Memory B cell (primary cell): Measurements from ENCODE around the gene ANKRD65.
"Not testable (repeated sequence)": the region's sequence is repeated elsewhere in the genome, so short reads cannot be mapped to it uniquely, and the experiment has no call there.

Source experiments
- ATAC-seq: fragments of 150-1000 bp; cut with Tn5 transposase; 2 replicates; pipeline ENCODE4 v1.10.0; 2021; ENCODE audit warnings: low read depth, mild to moderate bottlenecking, moderate library complexity
- DNase-seq, 2 donors: peaks; one replicate each; pipeline ENCODE4 v3.0.0; 2022; ENCODE audit warnings: low spot score in 2 of 2
- H3K27ac Mint-ChIP-seq: one replicate; pipeline ENCODE4 v1.8.0; 2022; ENCODE audit warnings: mild to moderate bottlenecking, moderate library complexity, mixed read lengths
- H3K27me3 Mint-ChIP-seq: one replicate; pipeline ENCODE4 v1.8.0; 2022; ENCODE audit warnings: mixed read lengths
- H3K36me3 Mint-ChIP-seq: one replicate; pipeline ENCODE4 v1.8.0; 2022; ENCODE audit warnings: mild to moderate bottlenecking, mixed read lengths
- H3K4me1 Mint-ChIP-seq: one replicate; pipeline ENCODE4 v1.8.0; 2022; ENCODE audit warnings: mixed read lengths
- H3K4me3 Mint-ChIP-seq: one replicate; pipeline ENCODE4 v1.8.0; 2022; ENCODE audit warnings: mild to moderate bottlenecking, moderate library complexity, mixed read lengths
- H3K9me3 Mint-ChIP-seq: one replicate; pipeline ENCODE4 v1.8.0; 2022; ENCODE audit warnings: mixed read lengths

ANKRD65 gene

GRCh38 chr1:1452365-1452739 is 31.3 kb upstream of the ANKRD65 start:
- H3K4me1 Mint-ChIP-seq, ATAC-seq, H3K9me3 Mint-ChIP-seq, DNase-seq, H3K27ac Mint-ChIP-seq, H3K36me3 Mint-ChIP-seq, H3K27me3 Mint-ChIP-seq, H3K4me3 Mint-ChIP-seq: not testable (repeated sequence)

DNA sequence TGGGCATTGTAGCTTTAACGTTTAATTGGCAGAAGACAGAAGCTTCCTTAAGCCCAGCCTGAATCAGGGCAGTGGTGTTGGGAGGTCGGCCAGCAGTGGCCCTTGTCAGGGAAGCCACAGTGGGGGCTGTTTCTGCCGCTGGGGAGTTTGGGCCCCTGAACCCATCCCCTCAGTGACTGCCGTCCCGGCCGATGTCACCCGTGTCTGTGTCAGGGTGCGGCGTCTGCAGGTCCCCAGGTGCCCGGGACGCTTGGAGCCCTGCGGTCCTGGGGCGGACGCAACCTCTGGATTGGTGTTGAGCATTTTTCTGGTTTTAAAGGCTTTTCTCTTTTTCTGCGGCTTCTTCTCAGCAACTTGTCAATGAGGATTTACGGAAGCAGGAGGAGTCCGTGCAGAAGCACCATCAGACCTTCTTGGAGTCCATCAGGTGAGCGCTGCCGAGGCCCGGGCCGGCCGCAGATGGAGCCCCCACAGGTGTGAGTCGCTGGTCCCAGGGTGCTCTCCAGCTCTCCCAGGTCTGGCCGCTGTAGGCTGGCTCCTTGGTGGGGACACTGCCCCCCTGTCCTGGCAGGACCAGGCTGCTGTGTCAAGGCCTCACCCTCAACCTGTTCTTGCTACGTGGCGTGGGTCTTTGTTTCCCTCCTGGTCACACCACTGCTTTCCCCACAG is 30.8 kb upstream of the ANKRD65 start:
- H3K4me3 Mint-ChIP-seq: no peak overlapping the region
- H3K4me1 Mint-ChIP-seq: no peaks in the 10 kb centered on the region
- no peak overlapping the region for H3K27ac Mint-ChIP-seq
- no peaks in the 10 kb centered on the region for H3K9me3 Mint-ChIP-seq
- H3K27me3 Mint-ChIP-seq: peaks cover 4% of the 10 kb centered on the region
- DNase-seq (no peak), ATAC-seq (no peak)
- H3K36me3 Mint-ChIP-seq: no peaks in the 10 kb centered on the region

GRCh38 chr1:1450616-1451015 is 29.5 kb upstream of the ANKRD65 start:
- DNase-seq, H3K4me3 Mint-ChIP-seq, H3K36me3 Mint-ChIP-seq, ATAC-seq, H3K4me1 Mint-ChIP-seq, H3K9me3 Mint-ChIP-seq, H3K27ac Mint-ChIP-seq, H3K27me3 Mint-ChIP-seq: not testable (repeated sequence)

- H3K9me3 Mint-ChIP-seq: no peaks in the 10 kb centered on the region
- no peaks in the 10 kb centered on the region for H3K36me3 Mint-ChIP-seq
- ATAC-seq (no peak), DNase-seq (no peak)
- no peak within 1 kb of the TSS for H3K27ac Mint-ChIP-seq
- H3K27me3 Mint-ChIP-seq: peaks cover 4% of the 10 kb centered on the region
- H3K4me3 Mint-ChIP-seq: no peak within 1 kb of the TSS
- H3K4me1 Mint-ChIP-seq: no peaks in the 10 kb centered on the region
Measured at GRCh38 chr1:1449099-1449739, 28.1 kb upstream of the ANKRD65 start, which contains the start of gene ATAD3C. TSS of gene ATAD3C (plus strand) at chr1:1449689. CDS start at chr1:1450684, 995 bp downstream.

DNA sequence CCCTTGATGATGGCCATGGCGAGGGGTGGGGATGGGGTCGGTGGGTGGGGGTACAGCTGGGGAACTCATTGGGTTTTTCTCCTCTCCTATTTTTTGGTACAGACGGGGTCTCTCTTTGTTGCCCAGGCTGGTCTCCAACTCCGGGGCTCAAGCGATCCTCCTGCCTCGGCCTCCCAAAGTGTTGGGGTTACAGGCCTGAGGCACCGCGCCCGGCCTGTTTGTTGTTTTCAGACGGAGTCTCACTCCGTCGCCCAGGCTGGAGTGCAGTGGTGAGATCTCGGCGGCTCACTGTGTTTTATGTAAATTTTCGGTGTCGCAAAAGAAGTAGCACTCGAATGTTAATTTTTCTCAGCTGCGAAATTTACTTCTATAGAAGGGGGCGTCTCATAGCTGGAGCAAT is 25.6 kb upstream of the ANKRD65 start:
- not testable (repeated sequence) for H3K27ac Mint-ChIP-seq, ATAC-seq, H3K27me3 Mint-ChIP-seq, H3K4me1 Mint-ChIP-seq, H3K4me3 Mint-ChIP-seq, H3K36me3 Mint-ChIP-seq, H3K9me3 Mint-ChIP-seq, DNase-seq

- ATAC-seq: no peak
- Mint-ChIP-seq H3K9me3 (no peaks in the 10 kb centered on the region), H3K36me3 (no peaks in the 10 kb centered on the region), H3K4me1 (peaks cover 2% of the 10 kb centered on the region), H3K4me3 (no peak overlapping the region), H3K27ac (no peak overlapping the region), H3K27me3 (peaks cover 5% of the 10 kb centered on the region)
- DNase-seq: no peak
Measured at GRCh38 chr1:1442069-1442770, 21.1 kb upstream of the ANKRD65 start.

DNA sequence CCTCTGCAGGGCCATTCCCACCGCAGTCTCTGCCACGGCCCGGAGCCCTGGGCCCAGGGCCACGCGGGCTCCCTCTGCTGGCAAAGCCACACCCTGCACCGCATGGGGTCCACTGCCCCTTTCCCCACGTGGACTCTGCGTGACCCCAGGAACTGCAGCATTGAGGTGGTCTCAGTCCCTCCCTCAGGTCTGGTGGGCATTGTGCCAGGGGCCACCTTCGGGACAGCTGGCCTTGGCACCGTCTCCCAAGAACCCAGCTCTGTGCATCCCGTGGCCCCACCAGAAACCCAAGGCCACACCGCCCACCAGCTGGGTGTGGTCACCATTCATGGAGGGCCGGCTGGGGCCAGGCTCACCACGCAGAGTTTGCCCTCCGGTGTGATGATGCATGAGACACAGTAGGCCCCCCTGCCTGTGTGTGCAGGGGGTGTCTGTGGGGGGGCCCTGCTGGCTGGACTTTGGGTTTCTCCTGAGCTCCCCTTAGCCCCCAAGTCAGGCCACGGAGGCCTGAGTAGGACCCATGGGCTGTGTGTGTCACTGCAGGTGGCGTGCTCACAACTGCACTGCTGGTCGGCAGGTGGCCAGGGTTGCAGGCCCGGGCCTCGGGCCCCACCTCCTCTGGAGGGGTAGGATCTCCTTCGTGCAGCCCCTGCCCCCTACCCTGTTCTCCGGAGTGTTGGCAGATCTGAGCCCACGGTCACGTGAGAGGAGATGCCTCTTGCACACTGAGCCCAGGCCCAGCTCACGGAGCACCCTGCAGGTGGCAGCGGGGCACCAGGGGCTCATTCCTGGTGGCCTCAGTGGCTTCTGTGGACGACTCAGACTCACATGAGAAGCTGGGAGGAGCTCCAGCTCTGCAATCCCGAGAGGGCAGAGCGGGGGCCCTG is 20.2 kb upstream of the ANKRD65 start:
- H3K36me3 Mint-ChIP-seq: no peaks in the 10 kb centered on the region

DNA sequence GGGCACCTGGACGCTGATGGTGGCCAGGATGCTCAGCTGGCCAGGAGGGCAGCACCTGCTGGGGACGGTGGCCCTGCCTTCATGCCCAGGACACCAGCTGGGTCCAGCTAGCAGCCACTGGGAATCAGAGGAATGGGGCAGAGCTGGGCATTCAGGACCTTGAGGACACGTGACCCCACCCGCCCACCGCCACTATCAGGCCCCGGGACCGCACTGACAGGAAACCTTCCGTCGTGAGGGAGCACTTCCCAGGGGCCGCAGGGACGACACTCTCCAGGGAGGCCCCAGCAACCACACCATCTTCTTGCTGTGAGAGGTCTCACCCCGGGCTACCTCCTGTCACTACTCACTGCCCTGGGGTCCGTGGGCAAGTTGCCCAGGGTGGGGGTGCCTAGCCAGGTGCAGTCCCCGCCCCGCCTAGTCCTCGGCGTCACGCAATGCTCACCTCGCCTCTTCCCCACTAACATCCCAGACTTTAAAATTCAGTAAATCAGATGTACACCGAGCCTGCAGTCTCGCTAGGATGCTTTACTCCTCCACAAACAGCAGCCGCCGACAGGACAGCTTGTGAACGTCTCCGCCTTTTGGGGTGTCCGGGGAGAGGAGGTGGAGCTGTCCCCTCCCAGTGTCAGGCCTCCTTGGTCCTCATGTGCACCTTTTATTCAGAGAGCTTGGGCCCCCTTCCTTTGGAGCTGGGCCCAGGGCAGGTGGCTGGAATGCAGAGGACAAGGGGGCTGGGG is 19.4 kb upstream of the ANKRD65 start:
- Mint-ChIP-seq H3K9me3 (no peaks in the 10 kb centered on the region), H3K27ac (no peak overlapping the region), H3K4me3 (no peak overlapping the region), H3K4me1 (peaks cover 5% of the 10 kb centered on the region), H3K36me3 (no peaks in the 10 kb centered on the region), H3K27me3 (peaks cover 6% of the 10 kb centered on the region)
- DNase-seq (no peak), ATAC-seq (no peak)

More for the DNA sequence above, 20.2 kb upstream of the ANKRD65 start:
- Mint-ChIP-seq H3K27me3 (peaks cover 5% of the 10 kb centered on the region), H3K27ac (no peak overlapping the region), H3K9me3 (no peaks in the 10 kb centered on the region), H3K4me1 (peaks cover 4% of the 10 kb centered on the region), H3K4me3 (no peak overlapping the region)
- DNase-seq (peak; percentile 49 to 68), ATAC-seq (peak; percentile 91)

GRCh38 chr1:1439546-1440261 is 18.6 kb upstream of the ANKRD65 start:
- no peaks in the 10 kb centered on the region for H3K36me3 Mint-ChIP-seq
- no peak overlapping the region for H3K27ac Mint-ChIP-seq
- H3K4me1 Mint-ChIP-seq: peaks cover 10% of the 10 kb centered on the region
- peaks cover 11% of the 10 kb centered on the region for H3K27me3 Mint-ChIP-seq
- H3K9me3 Mint-ChIP-seq: no peaks in the 10 kb centered on the region
- no peak for DNase-seq
- no peak overlapping the region for H3K4me3 Mint-ChIP-seq
- no peak for ATAC-seq

GRCh38 chr1:1438531-1439381 is 17.7 kb upstream of the ANKRD65 start:
- peaks cover 10% of the 10 kb centered on the region for H3K4me1 Mint-ChIP-seq
- H3K9me3 Mint-ChIP-seq: no peaks in the 10 kb centered on the region
- H3K36me3 Mint-ChIP-seq: no peaks in the 10 kb centered on the region
- peaks cover 11% of the 10 kb centered on the region for H3K27me3 Mint-ChIP-seq
- DNase-seq: no peak
- H3K4me3 Mint-ChIP-seq: no peak overlapping the region
- no peak overlapping the region for H3K27ac Mint-ChIP-seq
- no peak for ATAC-seq

- peaks cover 12% of the 10 kb centered on the region for H3K27me3 Mint-ChIP-seq
- DNase-seq: no peak
- no peaks in the 10 kb centered on the region for H3K9me3 Mint-ChIP-seq
- no peak overlapping the region for H3K4me3 Mint-ChIP-seq
- no peak for ATAC-seq
- H3K4me1 Mint-ChIP-seq: peaks cover 10% of the 10 kb centered on the region
- H3K36me3 Mint-ChIP-seq: no peaks in the 10 kb centered on the region
- no peak overlapping the region for H3K27ac Mint-ChIP-seq
Measured at GRCh38 chr1:1437904-1438376, 16.9 kb upstream of the ANKRD65 start.
